ENCODE measurements around the gene BSG.
"Not testable (repeated sequence)": the region's sequence is repeated elsewhere in the genome, so short reads cannot be mapped to it uniquely, and the experiment has no call there.

Gene BSG

GRCh38 chr19:623175-623916, 51.0 kb downstream of the BSG start:
- FAIRE-seq, result no peak
- TF ChIP-seq TAF1 (IDR thresholded peaks at IDR 0.05; ENCODE audit: borderline replicate concordance, low read depth, low read length) (no peak), POLR2A (IDR thresholded peaks at IDR 0.05; ENCODE audit: low read depth, low read length) (no peak), POLR2AphosphoS5 (IDR thresholded peaks at IDR 0.05; ENCODE audit: low read depth, low read length) (no peak)
- no peak for DNase-seq (ENCODE audit: insufficient read length)

- FAIRE-seq, result no peak
- no peak for TF ChIP-seq POLR2A (IDR thresholded peaks at IDR 0.05; ENCODE audit: low read depth, low read length)
- TF ChIP-seq TAF1 (IDR thresholded peaks at IDR 0.05; ENCODE audit: borderline replicate concordance, low read depth, low read length), result no peak
- TF ChIP-seq POLR2AphosphoS5 (IDR thresholded peaks at IDR 0.05; ENCODE audit: low read depth, low read length), result no peak
- DNase-seq (ENCODE audit: insufficient read length), result no peak
Observed at GRCh38 chr19:623974-624373, 51.6 kb downstream of the BSG start.

GRCh38 chr19:624433-625109, 52.2 kb downstream of the BSG start:
- FAIRE-seq (no peak), DNase-seq (ENCODE audit: insufficient read length) (no peak)
- no peak for TF ChIP-seq POLR2A (IDR thresholded peaks at IDR 0.05; ENCODE audit: low read depth, low read length)
- no peak for TF ChIP-seq POLR2AphosphoS5 (IDR thresholded peaks at IDR 0.05; ENCODE audit: low read depth, low read length)
- TF ChIP-seq TAF1 (IDR thresholded peaks at IDR 0.05; ENCODE audit: borderline replicate concordance, low read depth, low read length), result no peak

- DNase-seq (ENCODE audit: insufficient read length) (no peak), FAIRE-seq (no peak)
- no peak for TF ChIP-seq POLR2AphosphoS5 (IDR thresholded peaks at IDR 0.05; ENCODE audit: low read depth, low read length)
- no peak for TF ChIP-seq TAF1 (IDR thresholded peaks at IDR 0.05; ENCODE audit: borderline replicate concordance, low read depth, low read length)
- TF ChIP-seq POLR2A (IDR thresholded peaks at IDR 0.05; ENCODE audit: low read depth, low read length), result no peak
Observed at GRCh38 chr19:625257-625656, 52.9 kb downstream of the BSG start.

- DNase-seq (ENCODE audit: insufficient read length); FAIRE-seq: not testable (repeated sequence)
Observed at GRCh38 chr19:626566-626965, 54.2 kb downstream of the BSG start.

- DNase-seq (ENCODE audit: insufficient read length) (no peak), FAIRE-seq (no peak)
- TF ChIP-seq TAF1 (IDR thresholded peaks at IDR 0.05; ENCODE audit: borderline replicate concordance, low read depth, low read length), result no peak
- TF ChIP-seq POLR2A (IDR thresholded peaks at IDR 0.05; ENCODE audit: low read depth, low read length), result no peak
- no peak for TF ChIP-seq POLR2AphosphoS5 (IDR thresholded peaks at IDR 0.05; ENCODE audit: low read depth, low read length)
Observed at GRCh38 chr19:628168-628567, 55.8 kb downstream of the BSG start.

- FAIRE-seq; DNase-seq (ENCODE audit: insufficient read length): not testable (repeated sequence)
Observed at GRCh38 chr19:629515-629914, 57.1 kb downstream of the BSG start.

- TF ChIP-seq TAF1 (IDR thresholded peaks at IDR 0.05; ENCODE audit: borderline replicate concordance, low read depth, low read length) (no peak), POLR2A (IDR thresholded peaks at IDR 0.05; ENCODE audit: low read depth, low read length) (no peak), POLR2AphosphoS5 (IDR thresholded peaks at IDR 0.05; ENCODE audit: low read depth, low read length) (no peak)
- FAIRE-seq (no peak), DNase-seq (ENCODE audit: insufficient read length) (no peak)
Observed at GRCh38 chr19:629961-630714, 57.7 kb downstream of the BSG start.

GRCh38 chr19:632579-633067, 60.2 kb downstream of the BSG start:
- FAIRE-seq (no peak), DNase-seq (ENCODE audit: insufficient read length) (peak; percentile 88)
- TF ChIP-seq POLR2AphosphoS5 (IDR thresholded peaks at IDR 0.05; ENCODE audit: low read depth, low read length) (no peak), POLR2A (IDR thresholded peaks at IDR 0.05; ENCODE audit: low read depth, low read length) (no peak), TAF1 (IDR thresholded peaks at IDR 0.05; ENCODE audit: borderline replicate concordance, low read depth, low read length) (no peak)
